SH-SY5Y (cell line): ENCODE measurements around the gene PRDX1.

Experiments
- GATA2 ChIP-seq: IDR thresholded peaks from 2 replicates; pipeline ENCODE4 v1.6.1; 2011; ENCODE audit warnings: mild to moderate bottlenecking, low read depth, low read length
- GATA3 ChIP-seq: IDR thresholded peaks from 2 replicates; pipeline ENCODE4 v1.6.1; 2011; ENCODE audit warnings: low read depth, mild to moderate bottlenecking, low read length, moderate library complexity

DNA sequence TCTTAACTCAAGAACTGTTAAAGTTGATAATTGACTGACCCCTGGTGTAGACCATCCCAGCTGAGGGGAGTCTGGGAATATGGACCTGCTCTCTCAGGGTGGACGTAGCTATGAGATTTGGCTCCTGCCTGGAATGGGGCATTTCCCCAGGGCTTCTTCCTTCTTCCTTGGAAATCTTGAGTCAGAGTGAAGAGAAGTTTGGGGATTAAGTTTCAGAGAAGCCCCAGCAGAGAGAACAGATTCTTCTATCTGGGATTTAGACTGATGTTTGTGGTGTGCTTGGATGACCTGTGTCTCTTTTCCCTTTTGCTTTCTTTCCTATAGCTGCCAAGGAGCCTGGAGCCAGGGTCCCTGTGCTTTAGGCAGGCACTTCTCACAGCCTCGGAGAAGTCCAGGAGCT lies 42.2 kb upstream of the PRDX1 start:
- TF ChIP-seq GATA2 (no peak), GATA3 (no peak)
